IMR-90 (cell line): ENCODE results near the gene RAX2.

ENCODE experiments used
- BHLHE40 ChIP-seq: fragments of 150-350 bp; IDR thresholded peaks from 2 replicates; pipeline ENCODE4 v1.6.1; 2016; ENCODE audit warnings: mild to moderate bottlenecking, low read depth, low read length
- CEBPB ChIP-seq: IDR thresholded peaks from 2 replicates; pipeline ENCODE4 v1.6.1; 2012; ENCODE audit warnings: low read depth, low read length, improper control_type of control experiment
- CHD1 ChIP-seq: IDR thresholded peaks from 2 replicates; pipeline ENCODE4 v1.6.1; 2012; ENCODE audit warnings: low read depth, low read length, improper control_type of control experiment
- CTCF ChIP-seq: conservative IDR thresholded peaks from 2 replicates; pipeline ENCODE4 v1.5.1; 2012; ENCODE audit warnings: mild to moderate bottlenecking, low read depth, low read length, improper control_type of control experiment
- ELK1 ChIP-seq: fragments of 150-350 bp; IDR thresholded peaks from 2 replicates; pipeline ENCODE4 v1.6.1; 2016; ENCODE audit warnings: low read depth, mild to moderate bottlenecking, low read length, moderate library complexity, borderline replicate concordance
- MAFK ChIP-seq: IDR thresholded peaks from 2 replicates; pipeline ENCODE4 v1.6.1; 2012; ENCODE audit warnings: low read depth, low read length, improper control_type of control experiment
- MAZ ChIP-seq: IDR thresholded peaks from 2 replicates; pipeline ENCODE4 v1.6.1; 2012; ENCODE audit warnings: low read depth, mild to moderate bottlenecking, low read length, improper control_type of control experiment, moderate library complexity, borderline replicate concordance
- MXI1 ChIP-seq: IDR thresholded peaks from 2 replicates; pipeline ENCODE4 v1.6.1; 2012; ENCODE audit warnings: low read depth, mild to moderate bottlenecking, low read length, moderate library complexity, borderline replicate concordance
- NFE2L2 ChIP-seq: fragments of 150-350 bp; IDR thresholded peaks from 2 replicates; pipeline ENCODE4 v1.6.1; 2016; ENCODE audit warnings: low read depth, mild to moderate bottlenecking, low read length
- POLR2A ChIP-seq: IDR thresholded peaks from 2 replicates; pipeline ENCODE4 v1.6.1; 2012; ENCODE audit warnings: mild to moderate bottlenecking, low read depth, low read length
- RAD21 ChIP-seq: IDR thresholded peaks from 2 replicates; pipeline ENCODE4 v1.6.1; 2012; ENCODE audit warnings: low read length, improper control_type of control experiment
- RCOR1 ChIP-seq: IDR thresholded peaks from 2 replicates; pipeline ENCODE4 v1.6.1; 2012; ENCODE audit warnings: mild to moderate bottlenecking, low read length, improper control_type of control experiment; ENCODE audit not compliant: insufficient replicate concordance
- RFX5 ChIP-seq: IDR thresholded peaks from 2 replicates; pipeline ENCODE4 v1.8.0; 2012; ENCODE audit warnings: low read depth, mild to moderate bottlenecking, low read length, moderate library complexity

GRCh38 chr19:3765121-3765520 is 6.9 kb downstream of the RAX2 start:
- TF ChIP-seq RAD21 = no peak
- TF ChIP-seq CTCF = no peak
- no peak for TF ChIP-seq MAFK
- no peak for TF ChIP-seq POLR2A
- TF ChIP-seq CEBPB = no peak
- no peak for TF ChIP-seq ELK1
- TF ChIP-seq MAZ = no peak
- no peak for TF ChIP-seq CHD1
- TF ChIP-seq RFX5 = no peak
- TF ChIP-seq BHLHE40 = no peak
- TF ChIP-seq MXI1 = no peak
- no peak for TF ChIP-seq RCOR1
- TF ChIP-seq NFE2L2 = no peak
